PFSK-1 (cell line): ENCODE measurements around the gene GRK1.

Experiments used
- FOXP2 ChIP-seq: optimal IDR thresholded peaks from 2 replicates; pipeline ENCODE3; 2011; ENCODE audit warnings: borderline replicate concordance, control low read depth, inconsistent platforms; ENCODE audit not compliant: insufficient read depth; ENCODE audit errors: extremely low read length, extremely low read depth
- POLR2AphosphoS5 ChIP-seq: IDR thresholded peaks from 2 replicates; pipeline ENCODE4 v1.6.1; 2012; ENCODE audit warnings: low read depth, mild to moderate bottlenecking, control low read depth, low read length, moderate library complexity
- REST ChIP-seq, 2 experiments: IDR thresholded peaks; 2 replicates each; pipeline versions ENCODE4 v1.6.1 to v1.8.0; 2011 to 2012; ENCODE audit warnings: low read depth in 2 of 2, low read length in 2 of 2, control low read depth in 1 of 2, inconsistent platforms in 1 of 2, mild to moderate bottlenecking in 1 of 2, moderate library complexity in 1 of 2; ENCODE audit not compliant: insufficient read depth in 1 of 2
- SIN3A ChIP-seq: IDR thresholded peaks from 2 replicates; pipeline ENCODE4 v1.6.1; 2012; ENCODE audit warnings: mild to moderate bottlenecking, low read length, moderate library complexity, borderline replicate concordance; ENCODE audit not compliant: insufficient read depth
- TAF1 ChIP-seq: IDR thresholded peaks from 2 replicates; pipeline ENCODE4 v1.6.1; 2012; ENCODE audit warnings: low read length, control low read depth, borderline replicate concordance; ENCODE audit not compliant: insufficient read depth

GRK1 gene

GRCh38 chr13:113653264-113654174, 13.5 kb upstream of the GRK1 start:
- no peak for TF ChIP-seq TAF1
- no peak for TF ChIP-seq POLR2AphosphoS5
- no peak for TF ChIP-seq FOXP2
- TF ChIP-seq REST (IDR thresholded peaks at IDR 0.05; ENCODE audit: insufficient read depth in 1 of 2, low read depth in 2 of 2, low read length in 2 of 2): no peak
- no peak for TF ChIP-seq SIN3A

GRCh38 chr13:113654175-113654560, 12.9 kb upstream of the GRK1 start:
- TF ChIP-seq POLR2AphosphoS5 (no peak), TAF1 (no peak), FOXP2 (no peak), REST (IDR thresholded peaks at IDR 0.05; ENCODE audit: insufficient read depth in 1 of 2, low read depth in 2 of 2, low read length in 2 of 2) (no peak), SIN3A (no peak)

GRCh38 chr13:113654591-113655345, 12.3 kb upstream of the GRK1 start:
- TF ChIP-seq FOXP2 (no peak), SIN3A (no peak), REST (IDR thresholded peaks at IDR 0.05; ENCODE audit: insufficient read depth in 1 of 2, low read depth in 2 of 2, low read length in 2 of 2) (no peak), TAF1 (no peak), POLR2AphosphoS5 (no peak)

DNA sequence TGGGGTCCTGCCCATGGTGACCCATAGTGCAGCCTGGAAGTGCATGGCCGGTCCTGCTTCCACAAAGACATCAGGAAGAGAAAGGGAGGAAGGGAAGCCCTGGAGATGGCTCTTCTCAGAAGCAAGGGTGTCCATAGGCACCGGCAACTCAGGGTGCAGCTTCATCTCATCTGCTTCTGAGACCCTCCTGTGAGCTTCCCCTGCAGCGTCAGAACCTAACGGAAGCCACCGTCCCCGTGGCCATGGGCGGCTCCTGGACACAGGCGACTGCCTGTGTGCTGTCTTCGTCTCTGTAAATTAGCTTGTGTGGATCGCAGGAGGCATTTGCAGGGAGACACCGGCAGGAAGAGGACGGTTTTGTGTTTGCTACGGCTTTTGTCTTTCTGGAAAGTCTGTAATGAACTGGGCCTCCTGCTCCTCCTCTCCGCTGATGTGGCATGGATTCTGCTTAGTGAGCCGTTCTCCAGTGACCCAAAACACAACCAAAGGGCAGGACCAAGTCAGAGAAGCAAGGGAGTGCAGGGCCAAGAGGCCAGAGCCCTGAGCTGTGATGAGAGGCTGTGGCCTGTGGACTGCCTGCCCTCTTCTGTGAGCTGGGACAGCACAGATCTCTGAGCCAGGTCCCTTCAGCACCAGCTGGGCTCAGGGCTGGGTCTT, 11.5 kb upstream of the GRK1 start:
- TF ChIP-seq REST (IDR thresholded peaks at IDR 0.05; ENCODE audit: insufficient read depth in 1 of 2, low read depth in 2 of 2, low read length in 2 of 2) (no peak), TAF1 (no peak), POLR2AphosphoS5 (no peak), FOXP2 (no peak), SIN3A (no peak)
